ENCODE measurements around the gene BCAS4.

Gene BCAS4

GRCh38 chr20:50857348-50857747 is 62.5 kb downstream of the BCAS4 start:
- DNase-seq: no peak

- no peak for DNase-seq
Measured at GRCh38 chr20:50858525-50858924, 63.7 kb downstream of the BCAS4 start.

- DNase-seq: no peak
Measured at GRCh38 chr20:50859161-50859560, 64.3 kb downstream of the BCAS4 start.

- no peak for DNase-seq
Measured at GRCh38 chr20:50861012-50861411, 66.2 kb downstream of the BCAS4 start.

- DNase-seq: no peak
Measured at GRCh38 chr20:50862546-50862945, 67.7 kb downstream of the BCAS4 start.

GRCh38 chr20:50865114-50865513 is 70.3 kb downstream of the BCAS4 start:
- DNase-seq: no peak

- no peak for DNase-seq
Measured at GRCh38 chr20:50865591-50865990, 70.7 kb downstream of the BCAS4 start.

GRCh38 chr20:50866036-50866685 is 71.3 kb downstream of the BCAS4 start:
- no peak for DNase-seq

GRCh38 chr20:50866831-50867230 is 72.0 kb downstream of the BCAS4 start:
- no peak for DNase-seq

- no peak for DNase-seq
Measured at GRCh38 chr20:50867805-50868204, 72.9 kb downstream of the BCAS4 start.

GRCh38 chr20:50868509-50869495 is 73.9 kb downstream of the BCAS4 start:
- DNase-seq: peak; percentile 4

GRCh38 chr20:50870561-50871161 is 75.8 kb downstream of the BCAS4 start:
- DNase-seq: no peak

GRCh38 chr20:50872560-50873425 is 77.9 kb downstream of the BCAS4 start:
- no peak for DNase-seq

- no peak for DNase-seq
Measured at GRCh38 chr20:50873585-50873984, 78.7 kb downstream of the BCAS4 start.

GRCh38 chr20:50874111-50874757 is 79.4 kb downstream of the BCAS4 start:
- no peak for DNase-seq

GRCh38 chr20:50874758-50875665 is 80.2 kb downstream of the BCAS4 start:
- DNase-seq: no peak

GRCh38 chr20:50876063-50876685 is 81.3 kb downstream of the BCAS4 start:
- no peak for DNase-seq

- DNase-seq: no peak
Measured at GRCh38 chr20:50876816-50877215, 82.0 kb downstream of the BCAS4 start.

GRCh38 chr20:50877232-50877743 is 82.4 kb downstream of the BCAS4 start:
- no peak for DNase-seq
